ENCODE results near the gene ECSIT.

GRCh38 chr19:11482384-11483050 lies 46.4 kb downstream of the ECSIT start:
- TF ChIP-seq CTCF (conservative IDR thresholded peaks at IDR 0.05; ENCODE audit: low read depth, low read length) (peak; percentile 86), EZH2 (IDR thresholded peaks at IDR 0.05; ENCODE audit: borderline replicate concordance, low read depth, low read length, poor library complexity, severe bottlenecking) (no peak)
